22Rv1 (cell line): ENCODE measurements around the gene XPC.

ENCODE experiments used
- CTCF ChIP-seq: fragments of 450-650 bp; IDR thresholded peaks from 2 replicates; pipeline ENCODE4 v1.5.1; 2017; ENCODE audit warnings: mild to moderate bottlenecking
- ZFX ChIP-seq: fragments of 450-650 bp; IDR thresholded peaks from 2 replicates; pipeline ENCODE4 v1.6.1; 2017; ENCODE audit warnings: antibody characterized with exemption, borderline replicate concordance

GRCh38 chr3:14139771-14140170 lies 38.6 kb downstream of the XPC start:
- TF ChIP-seq CTCF: no peak
- TF ChIP-seq ZFX: no peak
